Stimulated activated CD4-positive, alpha-beta T cell treated with anti-CD3 and anti-CD28 coated beads, Interleukin-15, amount 100 ng/mL, for 48 hours (primary cell): ENCODE data around the gene VPS13A.
"Not testable (repeated sequence)": the region's sequence is repeated elsewhere in the genome, so short reads cannot be mapped to it uniquely, and the experiment has no call there.

Experiments
- DNase-seq, 2 donors: peaks; one replicate each; pipeline ENCODE4 v3.0.0-alpha.2; 2020; ENCODE audit warnings: low read depth in 2 of 2

The VPS13A gene

DNA sequence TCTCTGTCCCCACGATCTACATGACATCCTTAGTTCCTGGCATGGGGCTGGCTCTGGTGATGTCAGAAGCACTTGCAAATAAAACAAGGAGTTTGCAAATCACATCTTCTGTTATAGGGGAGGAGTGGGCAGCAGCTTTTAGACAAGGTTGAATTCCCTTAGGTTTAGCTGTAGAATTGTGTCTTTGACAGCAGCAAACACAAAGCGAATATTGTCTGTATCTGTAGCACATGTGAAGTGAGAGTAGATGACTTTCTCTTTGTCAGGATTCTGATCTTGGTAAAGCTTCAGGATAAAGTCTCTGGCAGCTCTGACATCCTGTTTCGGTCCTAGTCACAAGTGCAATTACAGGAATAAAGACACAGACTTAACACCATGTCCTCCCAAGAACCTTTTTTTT, 246.5 kb downstream of the VPS13A start:
- DNase-seq: no peak

DNA sequence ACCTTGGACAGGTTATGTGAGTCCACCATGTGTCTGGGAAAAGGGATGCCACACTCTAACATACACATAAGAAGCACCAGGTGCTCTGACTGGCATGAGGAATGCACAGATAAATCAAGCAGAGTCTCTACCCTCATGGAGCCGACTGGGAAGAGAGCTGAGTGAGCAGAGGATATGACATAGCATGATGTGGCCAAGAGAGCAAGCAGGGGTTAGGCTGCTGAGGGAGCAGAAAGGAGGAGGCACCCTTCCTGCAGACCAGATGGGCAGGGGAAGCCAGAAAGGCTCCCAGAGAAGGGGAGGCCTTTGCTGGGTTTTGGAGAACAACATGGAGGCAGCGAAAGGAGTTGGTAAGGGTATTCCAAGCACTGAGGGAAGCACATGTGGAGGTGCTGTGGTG, 247.7 kb downstream of the VPS13A start:
- DNase-seq: no peak

DNA sequence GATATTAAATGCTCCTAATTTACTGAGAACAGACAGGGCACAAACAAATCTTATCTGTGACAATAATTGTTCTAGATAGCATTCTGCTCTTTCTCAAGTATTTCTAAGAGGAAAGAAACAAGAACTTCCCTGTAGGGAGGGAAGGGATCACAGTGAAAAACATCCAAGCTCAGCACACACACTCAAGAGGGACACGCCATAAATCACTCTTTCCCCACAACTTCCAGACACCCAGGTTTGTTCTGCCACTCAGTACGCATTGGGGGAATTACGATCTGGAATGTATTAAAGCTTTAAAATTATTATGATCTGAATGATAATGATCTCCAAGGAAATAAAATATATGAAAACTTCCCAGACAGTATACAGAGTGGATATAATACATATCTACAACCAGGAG, 249.4 kb downstream of the VPS13A start:
- DNase-seq: no peak

DNA sequence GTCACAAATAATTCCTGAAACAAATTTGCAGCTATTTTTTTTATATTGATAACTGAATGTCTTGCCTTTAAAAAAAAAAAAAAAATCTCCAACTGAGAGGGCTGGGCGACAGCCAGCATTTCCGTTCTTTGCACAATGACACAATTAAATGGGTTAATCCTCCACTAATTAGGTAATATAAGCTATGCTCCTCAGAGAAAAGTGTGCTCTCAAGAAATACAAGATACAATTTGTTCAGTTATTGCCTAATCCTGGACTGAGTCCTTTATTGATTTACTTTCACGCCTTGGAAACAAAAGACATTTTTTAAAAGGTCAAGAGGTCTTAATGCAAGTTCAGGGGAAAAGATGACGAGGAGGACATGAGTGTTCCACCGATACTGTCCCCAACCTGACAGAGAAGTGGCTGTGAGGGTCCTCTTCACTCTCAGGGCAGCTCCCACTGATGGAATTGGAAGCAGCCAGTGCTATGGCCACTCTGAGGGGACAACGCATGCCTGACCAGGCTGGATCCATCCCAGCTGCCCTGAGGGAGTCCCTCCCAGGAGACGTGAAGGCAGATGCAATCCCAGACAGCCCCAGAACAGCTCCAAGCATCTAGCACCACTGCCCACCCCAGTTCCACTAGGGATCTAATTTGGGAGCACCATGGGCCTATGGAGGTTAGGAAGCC, 250.1 kb downstream of the VPS13A start:
- no peak for DNase-seq

DNA sequence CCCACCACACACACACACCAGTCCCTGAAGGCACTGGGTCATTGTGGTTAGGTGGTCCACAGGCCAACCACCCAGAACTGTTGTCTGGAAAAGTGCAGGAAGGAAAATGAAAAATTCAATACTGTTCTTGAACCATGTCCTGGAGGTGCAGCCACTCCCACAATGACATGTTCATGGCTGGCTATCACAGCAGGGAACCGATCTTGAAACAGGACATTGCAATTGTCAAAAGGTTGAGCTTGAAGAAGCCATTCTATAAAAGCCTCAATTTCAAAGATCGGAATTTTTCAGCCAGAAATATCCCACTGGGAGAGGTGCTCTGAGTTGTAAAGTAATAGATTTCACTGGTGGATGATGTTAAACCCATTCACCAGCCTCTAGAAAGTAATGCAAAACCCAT, 252.6 kb downstream of the VPS13A start:
- no peak for DNase-seq

DNA sequence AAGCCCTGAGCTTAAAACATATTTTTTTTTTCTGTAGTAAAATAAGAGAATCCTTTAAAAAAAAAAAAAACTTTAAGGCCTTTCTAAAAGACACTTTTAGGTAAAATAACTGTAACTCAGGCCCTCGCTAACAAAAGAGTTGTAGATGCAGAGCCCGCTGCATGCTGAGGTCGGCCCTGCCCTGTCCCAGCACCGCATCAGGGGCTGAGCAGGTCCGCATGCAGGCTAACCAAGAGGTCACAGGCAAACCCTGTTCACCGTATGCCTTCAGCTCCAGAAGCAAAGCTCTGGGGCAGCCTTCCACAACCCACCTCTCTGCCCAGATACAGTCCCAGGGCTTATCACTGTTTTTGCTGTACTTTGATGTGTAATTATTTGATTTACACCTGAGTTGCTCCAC, 254.7 kb downstream of the VPS13A start:
- DNase-seq: no peak

DNA sequence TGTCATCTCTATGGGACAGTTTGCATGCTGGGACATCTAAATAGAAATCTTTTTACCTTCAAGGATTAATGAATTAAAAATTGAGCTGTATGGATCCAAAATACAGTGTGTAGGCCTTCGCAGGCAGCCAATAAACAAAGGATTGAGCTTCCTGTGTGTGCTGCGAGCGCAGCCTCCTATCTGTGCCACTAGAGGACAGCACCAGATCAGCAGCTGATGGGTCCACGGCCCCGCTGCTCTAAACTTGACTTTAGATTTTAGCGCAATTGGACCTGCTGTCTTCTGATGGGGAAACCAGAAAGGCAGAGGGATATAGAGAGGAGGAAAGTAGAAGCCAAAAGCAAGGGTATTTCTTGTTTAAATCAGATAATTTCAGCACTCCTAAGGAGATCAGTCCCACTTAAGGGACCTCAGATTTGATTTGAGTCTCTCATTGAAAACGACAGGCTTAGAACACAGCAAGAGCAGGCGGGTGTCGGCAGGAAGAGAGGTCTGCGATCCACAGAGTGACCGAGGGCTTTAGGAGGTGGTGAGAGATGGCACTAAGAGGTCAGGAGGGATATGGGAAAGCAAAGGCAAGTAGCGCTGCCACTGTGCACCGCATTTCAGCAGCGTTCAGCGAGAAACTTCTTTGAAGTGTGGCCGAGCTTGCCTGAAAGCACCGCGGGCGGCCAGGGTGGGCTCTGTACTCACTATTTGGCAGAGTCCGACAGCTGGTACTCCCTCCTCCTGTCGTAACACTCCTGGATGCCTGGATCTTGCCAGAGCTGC, 256.5 kb downstream of the VPS13A start:
- peak; percentile 32 for DNase-seq

DNA sequence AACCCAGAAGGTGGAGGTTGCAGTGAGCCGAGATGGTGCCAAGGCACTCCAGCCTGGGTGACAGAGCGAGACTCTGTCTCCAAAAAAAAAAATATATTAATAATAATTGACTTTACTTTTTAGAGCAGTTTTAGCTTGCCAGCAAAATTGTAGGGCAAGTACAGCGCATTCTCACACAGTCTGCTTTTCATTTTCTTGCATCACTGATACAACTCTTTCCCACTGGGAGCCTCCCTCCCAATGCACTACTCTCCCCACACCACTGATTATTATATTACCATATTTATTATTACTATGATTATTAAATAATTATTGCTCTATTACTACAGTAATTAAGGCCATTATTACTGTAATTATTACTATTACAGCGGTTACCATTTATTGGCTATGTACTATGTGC, 257.9 kb downstream of the VPS13A start:
- DNase-seq: no peak

DNA sequence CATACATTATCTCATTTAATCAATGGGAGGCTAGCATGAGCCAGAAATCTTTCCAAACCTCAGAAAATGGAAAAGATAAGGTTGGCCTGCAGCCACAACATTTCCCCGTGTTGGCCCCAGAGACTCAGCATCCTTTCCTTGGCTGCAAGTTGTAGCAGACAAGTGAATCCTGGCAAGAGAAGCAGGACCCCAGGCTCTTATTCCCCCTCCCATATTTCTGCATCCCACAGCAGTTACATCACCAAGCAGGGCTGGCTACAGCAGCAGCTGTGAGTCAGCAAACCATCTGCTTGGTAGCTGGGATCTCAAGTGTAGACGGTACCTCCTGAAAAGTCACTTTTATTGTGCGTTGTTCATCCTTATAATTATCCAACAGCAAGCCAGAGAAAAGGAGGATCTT, 258.4 kb downstream of the VPS13A start:
- DNase-seq: no peak

DNA sequence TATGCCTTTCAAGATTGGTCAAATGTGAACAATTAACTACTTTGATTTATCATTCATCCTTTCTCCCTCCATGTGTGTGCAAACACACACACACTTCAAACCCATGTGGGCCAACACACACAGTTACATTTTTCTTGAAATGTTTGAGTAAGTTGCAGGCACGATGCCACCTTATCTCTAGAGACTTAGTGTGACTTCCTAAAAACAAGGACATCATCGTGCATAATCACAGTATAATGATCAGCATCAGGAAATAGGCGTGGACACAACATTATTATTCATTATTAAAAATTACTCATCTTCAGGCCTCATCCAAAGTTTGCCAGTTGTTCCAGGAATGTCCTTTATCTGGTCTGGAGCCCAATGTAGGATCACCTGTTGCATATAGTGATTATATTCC, 261.3 kb downstream of the VPS13A start:
- no peak for DNase-seq

DNA sequence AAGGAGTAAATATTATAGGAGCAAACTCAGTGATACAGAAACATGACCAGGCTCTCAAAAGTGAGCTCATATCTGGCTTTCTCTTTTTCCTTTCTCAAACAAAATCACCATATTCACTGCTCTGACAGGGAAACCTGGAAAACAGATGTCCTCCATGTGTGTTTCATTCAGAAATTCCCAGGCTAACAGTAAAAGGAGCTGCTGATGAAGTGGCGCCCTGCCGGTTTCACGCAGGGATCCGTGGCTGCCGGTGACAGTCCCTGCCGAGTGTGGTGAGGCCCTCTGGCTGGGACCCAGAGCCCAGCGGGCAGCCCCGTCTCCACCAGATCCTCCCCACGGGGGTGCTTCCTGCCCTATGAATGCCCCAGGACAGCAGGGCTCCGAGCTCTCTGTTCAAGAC, 262.7 kb downstream of the VPS13A start:
- DNase-seq: no peak

DNA sequence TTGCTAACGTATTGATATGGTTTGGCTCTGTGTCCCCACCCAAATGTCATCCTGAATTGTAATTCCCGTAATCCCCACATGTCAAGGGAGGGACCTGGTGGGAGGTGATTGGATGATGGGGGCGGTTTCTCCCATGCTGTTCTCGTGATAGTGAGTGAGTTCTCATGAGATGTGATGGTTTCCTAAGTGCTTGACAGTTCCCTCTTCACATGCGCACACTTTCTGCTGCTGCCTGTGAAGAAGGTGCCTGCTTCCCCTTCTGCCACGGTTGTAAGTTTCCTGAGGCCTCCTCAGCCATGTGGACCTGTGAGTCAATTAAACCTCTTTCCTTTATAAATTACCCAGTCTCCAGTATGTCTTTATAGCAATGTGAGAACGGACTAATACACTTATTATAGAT, 263.8 kb downstream of the VPS13A start:
- not testable (repeated sequence) for DNase-seq

DNA sequence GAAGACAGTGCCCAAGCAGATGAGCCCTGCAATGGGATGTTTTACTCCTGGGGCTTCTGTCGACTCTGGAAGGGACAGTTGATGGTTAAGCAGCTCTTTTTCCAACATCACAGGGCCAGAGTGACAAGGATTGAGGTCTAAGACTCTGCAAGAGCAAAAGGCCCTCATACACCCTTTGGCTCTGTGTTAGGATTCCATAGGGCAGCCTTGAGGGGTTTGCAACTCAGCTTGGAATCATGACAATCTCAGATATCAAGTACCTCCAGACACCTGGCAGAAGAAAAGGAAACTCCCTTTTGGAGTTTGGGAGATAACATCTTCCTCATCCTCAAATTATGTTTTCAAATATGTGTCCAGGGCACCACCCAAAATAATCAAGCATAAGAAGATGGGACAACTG, 265.1 kb downstream of the VPS13A start:
- DNase-seq: no peak

DNA sequence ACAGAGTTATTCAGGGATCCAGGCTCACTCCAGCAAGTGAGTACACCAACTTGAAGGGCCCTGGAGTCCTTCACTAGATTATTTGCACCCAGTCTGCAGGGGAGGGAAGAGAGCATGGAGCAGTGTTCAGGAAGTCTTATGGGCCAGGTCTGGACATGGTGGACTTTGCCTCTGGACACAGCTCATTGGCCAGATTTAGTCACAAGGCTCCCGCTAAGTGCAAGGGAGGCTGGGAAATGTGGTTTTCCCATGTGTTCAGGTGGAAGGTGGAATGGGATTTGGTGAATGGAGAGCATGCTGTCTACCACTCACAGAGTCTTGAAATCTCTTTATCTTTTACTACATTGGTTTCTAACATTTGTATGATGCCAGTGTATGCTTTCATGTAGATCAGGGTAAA, 270.3 kb downstream of the VPS13A start:
- DNase-seq: no peak

DNA sequence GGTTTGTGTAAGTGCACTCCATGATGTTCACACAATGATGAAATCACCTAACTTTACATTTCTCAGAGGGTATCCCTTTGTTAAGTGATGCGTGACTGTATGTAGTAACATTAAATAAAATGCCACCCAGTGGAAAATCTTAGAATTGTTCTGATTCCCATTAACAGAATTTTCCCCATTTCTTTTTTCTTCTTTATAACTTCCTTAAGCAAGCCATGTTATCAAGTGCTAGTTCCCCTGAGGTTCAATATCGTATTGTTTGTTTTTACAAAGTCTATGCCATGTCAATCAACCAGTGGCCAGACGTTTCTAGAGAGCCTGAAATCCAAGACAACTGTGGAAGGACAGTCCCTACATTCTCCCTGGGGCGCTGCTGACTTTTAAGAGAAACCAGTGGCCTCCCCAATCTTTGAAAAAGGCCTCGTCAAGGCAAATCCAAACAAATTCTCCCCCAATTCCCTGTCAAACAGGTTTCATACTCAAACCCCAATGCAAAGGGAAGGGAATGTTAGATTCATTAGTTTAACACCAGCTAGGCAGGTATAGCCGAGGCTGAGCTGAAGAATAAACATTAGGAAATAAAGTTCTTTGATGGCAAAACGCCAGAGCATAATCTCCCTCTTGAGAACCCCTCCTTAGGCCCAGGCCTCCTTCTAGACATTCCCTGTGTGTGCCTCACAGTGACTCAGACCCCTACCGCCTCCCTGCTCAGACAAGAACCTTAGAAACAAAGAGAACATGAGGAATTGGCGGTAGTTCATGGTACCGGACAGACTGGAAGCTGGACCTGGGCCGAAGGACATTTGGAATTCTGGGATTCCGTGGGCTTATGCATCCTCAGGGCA, 272.1 kb downstream of the VPS13A start:
- no peak for DNase-seq

DNA sequence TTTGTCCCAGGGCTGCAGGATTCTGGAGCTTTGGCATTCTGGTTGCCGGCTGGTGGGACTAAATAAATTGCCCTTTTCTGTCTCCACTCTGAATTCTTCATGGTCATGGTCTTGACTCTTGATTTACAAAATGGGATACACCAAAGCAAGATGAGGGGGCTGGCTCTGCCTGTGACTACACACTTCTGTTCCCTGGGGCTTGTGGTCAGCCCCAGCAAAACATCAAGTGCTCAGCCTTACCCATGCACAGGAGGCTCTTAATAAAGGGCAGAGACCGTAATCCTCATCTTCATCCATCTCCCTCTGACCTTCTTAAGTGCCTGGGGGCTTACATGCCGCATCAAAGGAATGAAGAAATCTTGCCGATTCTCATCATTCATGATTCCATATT, 272.7 kb downstream of the VPS13A start:
- no peak for DNase-seq

DNA sequence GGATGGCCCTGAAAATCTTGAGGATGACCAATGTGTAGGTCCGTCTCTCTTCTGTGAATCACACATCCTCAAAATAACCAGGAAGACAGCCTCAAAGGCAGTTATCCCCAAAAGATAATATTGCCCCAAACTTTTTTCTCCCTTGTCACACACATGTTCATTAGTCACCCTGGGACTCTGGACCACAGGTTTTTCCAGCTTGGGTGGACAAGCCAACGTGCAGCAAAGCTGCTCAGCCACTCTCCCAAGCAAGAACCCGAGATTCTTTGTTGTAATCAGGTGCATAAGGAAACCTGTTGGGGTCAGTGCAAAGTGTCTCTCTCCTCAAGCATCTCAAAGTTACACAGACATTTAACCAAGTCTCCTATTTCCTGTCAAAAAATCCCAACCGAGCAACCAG, 274.2 kb downstream of the VPS13A start:
- DNase-seq: no peak

DNA sequence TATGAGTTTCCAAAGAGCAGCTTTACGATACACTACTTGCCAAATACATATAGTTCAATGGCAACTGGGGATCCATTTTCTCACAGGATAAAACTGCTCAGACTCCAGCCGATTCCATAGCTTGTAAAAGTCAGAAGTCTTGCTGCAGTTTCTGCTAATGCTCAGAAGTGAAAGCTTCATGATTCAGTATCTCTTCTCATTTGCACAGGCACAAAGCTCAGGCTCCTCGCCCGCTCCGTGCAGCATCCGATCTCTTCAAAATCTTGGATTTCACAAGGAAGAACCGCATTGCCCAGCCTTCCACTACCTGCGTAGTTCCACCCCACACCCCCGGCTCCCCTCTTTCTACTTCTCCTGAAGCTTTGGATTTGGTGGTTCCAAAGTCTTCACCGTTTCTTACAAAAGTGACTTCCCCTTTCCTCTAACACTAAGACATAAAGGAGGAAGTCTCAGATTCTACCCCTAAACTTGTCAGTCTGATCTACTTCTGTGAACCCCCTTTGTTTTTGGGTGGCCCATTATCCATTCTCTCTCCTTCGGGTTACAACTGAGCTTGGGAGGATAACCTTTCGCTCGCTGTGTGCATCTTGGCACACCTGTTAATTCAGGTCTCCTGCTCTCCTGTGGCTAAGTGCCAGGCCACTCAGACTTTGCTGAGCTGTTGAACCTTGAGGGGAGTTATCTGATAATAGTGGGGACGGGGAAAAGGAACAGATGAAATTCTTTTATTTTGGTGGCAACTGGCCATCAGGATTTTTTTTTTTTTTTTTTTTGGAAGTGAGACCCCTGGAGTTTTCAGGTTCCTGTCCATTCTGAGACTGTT, 276.7 kb downstream of the VPS13A start:
- no peak for DNase-seq

DNA sequence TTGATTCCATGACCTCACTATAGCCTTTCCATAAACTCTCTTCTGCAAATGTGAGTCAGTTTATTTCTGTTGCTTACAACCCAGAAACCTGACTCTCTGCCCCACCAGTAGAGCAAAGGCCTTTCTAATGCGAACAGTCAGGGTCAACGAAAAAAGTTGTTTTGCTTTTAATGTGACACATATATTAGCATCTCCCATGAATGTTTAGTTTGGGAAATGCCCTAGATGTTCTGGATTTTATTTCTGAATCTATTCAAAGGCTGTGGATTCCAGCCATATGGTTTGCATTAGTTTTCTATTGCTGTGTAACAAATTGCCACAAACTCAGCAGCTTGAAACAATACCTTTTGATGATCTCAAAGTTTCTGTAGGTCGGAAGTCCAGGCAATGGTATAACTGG, 277.3 kb downstream of the VPS13A start:
- no peak for DNase-seq

DNA sequence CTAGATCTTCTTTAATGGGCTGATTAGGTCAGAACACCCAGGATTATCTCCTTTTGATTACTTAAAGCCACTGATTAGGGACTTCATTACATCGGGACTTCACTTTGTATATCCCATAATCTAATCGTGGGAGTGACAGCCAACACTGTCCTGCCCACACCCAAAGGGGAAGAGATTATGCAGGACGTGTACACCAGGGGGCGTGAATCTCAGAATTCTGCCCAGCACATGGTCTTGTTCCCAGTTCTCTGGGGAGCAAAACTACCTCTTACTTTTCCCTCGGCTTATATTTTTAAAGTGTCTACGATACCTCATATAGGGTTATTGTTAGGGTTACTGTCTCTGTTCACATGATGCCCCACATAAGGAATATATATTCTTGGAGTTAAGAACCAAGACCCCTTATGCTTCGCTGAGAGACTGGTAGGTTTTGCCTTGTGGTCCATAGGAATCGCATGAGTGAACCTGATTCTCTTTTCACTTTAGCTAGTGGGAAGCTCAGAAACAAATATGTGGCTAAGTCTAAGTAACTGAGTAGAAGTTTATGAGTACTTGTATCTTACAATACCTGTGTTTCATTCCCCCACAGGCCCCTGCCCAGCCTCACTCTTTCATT, 278.1 kb downstream of the VPS13A start:
- peak in 1 of 2 donors; percentile 35 for DNase-seq

DNA sequence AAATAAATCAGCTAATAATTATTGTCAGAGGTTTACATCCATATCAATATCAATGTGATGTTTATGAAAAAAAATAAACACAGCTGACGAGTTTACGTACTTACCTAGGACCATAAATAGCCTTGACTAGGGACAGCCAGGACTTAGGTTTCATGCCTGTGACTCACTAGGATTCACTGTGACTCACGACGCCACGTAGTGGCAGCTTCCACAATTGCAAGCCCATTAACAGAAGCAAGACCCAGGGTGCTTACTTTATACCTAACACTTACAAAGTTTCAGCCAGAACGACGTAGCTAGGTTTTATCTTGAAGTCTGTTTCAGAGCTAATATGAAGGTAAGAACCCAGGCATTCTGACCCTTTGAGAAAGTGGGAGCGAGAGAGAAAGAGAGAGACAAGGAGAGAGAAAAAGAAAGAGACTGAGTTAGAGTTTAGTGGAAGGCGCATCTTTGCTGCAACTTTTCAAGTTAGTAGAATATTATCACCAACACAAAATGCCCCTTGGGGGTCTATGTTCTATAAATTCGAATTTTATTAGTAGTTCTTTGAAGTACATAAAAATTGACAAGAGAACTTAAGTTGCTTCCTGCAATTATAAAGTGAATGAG, 279.6 kb downstream of the VPS13A start:
- peak; percentile 62 to 77 for DNase-seq
